GM12872 (cell line): ENCODE measurements around the gene ARAP1.

Source experiments
- CTCF ChIP-seq: IDR thresholded peaks from 3 replicates; pipeline ENCODE4 v1.5.1; 2011; ENCODE audit warnings: low read depth, mild to moderate bottlenecking, low read length, moderate library complexity; ENCODE audit not compliant: insufficient read depth

The ARAP1 gene

DNA sequence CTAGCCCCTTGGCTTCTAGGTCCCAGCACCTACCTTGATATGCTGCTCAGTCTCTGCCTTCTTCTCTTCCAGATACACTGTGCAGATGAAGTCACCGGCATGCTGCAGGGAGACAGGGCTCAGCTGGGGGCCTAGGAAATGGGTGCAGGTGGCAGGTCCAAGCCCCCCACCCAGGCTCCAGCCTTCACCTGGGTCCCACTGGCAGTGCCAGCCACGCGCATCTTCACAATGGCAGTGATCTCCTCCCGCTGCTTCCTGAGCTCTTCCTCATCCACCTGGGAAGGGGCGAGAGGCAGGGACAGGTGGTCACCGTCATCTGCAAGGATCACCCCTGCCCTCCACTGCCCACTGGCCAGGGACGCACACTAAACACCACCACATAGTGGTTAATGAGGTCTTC is 56.9 kb downstream of the ARAP1 start:
- no peak for TF ChIP-seq CTCF

DNA sequence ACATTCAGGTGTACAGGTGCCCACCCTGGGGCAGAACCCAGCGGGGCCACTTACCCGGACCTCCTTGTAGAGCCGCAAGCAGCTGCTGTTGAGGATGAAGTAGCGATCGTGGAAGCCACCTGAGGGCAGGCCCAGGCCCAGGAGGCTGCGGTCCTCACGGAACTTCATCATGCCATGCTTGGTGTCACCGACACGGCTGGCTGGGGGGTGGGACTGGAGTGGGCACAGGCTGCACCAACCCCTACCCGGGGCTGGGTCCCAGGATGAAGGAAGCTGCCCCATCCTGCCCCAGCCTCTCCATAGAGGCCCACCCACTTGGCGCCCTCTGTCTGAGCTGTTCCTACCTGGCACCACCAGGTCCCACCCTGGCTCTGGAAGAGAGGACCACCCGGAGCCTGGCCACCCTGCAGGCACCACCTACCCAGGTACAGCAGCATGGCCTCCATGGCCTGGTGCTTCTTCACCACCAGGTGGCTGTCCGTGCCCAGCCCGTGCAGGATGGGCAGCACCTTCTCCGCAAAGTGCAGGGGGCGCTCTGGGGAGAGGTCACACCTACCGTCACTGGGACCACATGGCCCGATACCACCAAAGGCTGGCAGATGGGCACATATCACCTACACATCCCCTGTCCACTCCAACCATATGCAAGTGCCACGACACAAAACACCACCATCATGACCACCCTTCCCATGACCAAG is 58.8 kb downstream of the ARAP1 start:
- TF ChIP-seq CTCF, result no peak; the same call in 2 of the 3 replicates

- TF ChIP-seq CTCF, result no peak
Measured at GRCh38 chr11:72692498-72693237, 59.5 kb downstream of the ARAP1 start.

DNA sequence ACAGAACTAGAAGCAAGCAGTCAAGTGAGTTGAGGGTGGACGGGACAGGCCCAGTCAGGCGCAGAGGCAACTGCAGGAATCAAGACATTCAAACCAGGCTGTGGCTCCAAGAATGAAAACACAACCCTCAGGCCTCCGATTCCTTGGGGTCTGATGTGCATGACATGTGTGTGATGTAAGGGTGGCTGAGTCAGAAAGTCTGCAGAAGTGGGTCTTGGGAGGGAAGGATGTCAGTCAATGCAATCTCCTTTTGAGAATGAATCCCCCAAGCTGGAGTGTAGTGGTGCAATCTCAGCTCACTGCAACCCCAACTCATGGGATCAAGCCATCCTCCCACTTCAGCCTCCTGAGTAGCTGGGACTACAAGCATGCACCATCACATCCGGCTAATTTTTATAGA is 62.0 kb downstream of the ARAP1 start:
- TF ChIP-seq CTCF, result no peak

DNA sequence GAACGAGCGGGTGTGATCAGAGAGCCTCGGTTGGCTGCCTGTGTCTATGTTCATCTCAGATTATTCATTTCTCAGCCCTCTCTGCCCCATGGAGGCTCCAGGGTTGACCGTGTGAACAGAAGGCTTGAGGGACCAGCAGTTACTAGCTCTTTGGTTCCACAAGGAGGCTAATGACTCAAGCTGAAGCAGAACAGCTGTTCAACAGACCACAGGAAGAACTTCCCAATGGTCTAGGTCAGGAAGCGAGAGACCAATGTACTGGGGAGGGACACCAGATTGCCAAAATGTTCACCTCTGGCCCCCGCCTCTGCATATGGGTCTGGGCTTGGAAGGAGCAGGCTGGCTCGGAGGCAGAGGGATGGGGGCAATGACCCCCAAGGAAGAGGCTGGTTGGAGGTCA is 63.3 kb downstream of the ARAP1 start:
- TF ChIP-seq CTCF, result no peak

GRCh38 chr11:72688486-72688885 is 63.7 kb downstream of the ARAP1 start:
- no peak for TF ChIP-seq CTCF

GRCh38 chr11:72687326-72687725 is 64.9 kb downstream of the ARAP1 start:
- TF ChIP-seq CTCF, result no peak
